AG09309 (cell line): Measurements from ENCODE around the gene PRSS48.

ENCODE experiments used
- DNase-seq: peaks from one replicate; pipeline ENCODE4 v3.0.0-alpha.2; 2010; ENCODE audit warnings: low read depth
- H3K4me3 ChIP-seq: 2 replicates; pipeline ENCODE4 v1.5.1; 2011; ENCODE audit warnings: mild to moderate bottlenecking, low read depth, low read length, moderate library complexity; ENCODE audit not compliant: control insufficient read depth
- CTCF ChIP-seq: IDR thresholded peaks from 2 replicates; pipeline ENCODE4 v1.5.1; 2011; ENCODE audit warnings: mild to moderate bottlenecking, low read depth, low read length, inconsistent platforms; ENCODE audit not compliant: insufficient read depth, control insufficient read depth; ENCODE audit errors: missing control alignments

PRSS48 gene

DNA sequence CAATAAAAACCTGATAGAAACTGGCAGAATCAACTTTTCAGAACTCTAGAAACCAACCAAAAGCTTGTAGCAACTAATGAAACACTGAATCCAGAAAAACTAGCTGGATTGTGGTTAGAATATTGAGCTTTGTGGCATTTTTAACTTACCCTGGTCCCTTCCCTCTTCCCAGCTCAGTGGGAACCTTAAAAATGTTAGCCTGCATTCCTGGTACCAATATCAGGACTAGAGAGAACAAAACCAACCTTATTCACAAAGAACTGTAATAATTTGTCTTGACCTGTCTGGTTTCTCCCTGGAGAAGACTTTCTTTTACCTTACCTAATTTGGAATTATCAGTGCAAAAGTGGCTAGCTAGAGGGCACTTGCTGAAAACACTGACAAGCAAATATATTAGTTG is 27.3 kb downstream of the PRSS48 start:
- TF ChIP-seq CTCF, result no peak
- DNase-seq, result no peak
- no peak overlapping the region for H3K4me3 ChIP-seq

DNA sequence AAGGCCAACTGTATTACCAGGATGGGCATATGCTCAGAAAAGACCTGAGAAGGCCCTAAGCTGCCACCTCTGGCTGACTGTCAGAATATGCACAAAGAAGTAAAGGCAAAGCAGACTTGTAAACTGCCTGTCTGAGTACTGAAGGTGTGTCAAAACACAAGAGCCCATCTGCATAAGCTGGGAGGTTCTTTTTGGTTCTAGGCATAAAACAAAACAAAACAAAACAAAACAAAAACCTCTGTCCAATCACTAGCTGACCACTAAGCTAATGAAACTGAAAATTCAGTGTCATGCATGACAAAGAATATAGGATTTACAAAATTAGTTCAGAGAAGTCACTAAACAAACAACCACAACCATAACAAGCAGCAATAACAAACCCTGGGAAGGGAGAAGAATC is 27.8 kb downstream of the PRSS48 start:
- DNase-seq, result no peak
- no peak overlapping the region for H3K4me3 ChIP-seq
- no peak for TF ChIP-seq CTCF

DNA sequence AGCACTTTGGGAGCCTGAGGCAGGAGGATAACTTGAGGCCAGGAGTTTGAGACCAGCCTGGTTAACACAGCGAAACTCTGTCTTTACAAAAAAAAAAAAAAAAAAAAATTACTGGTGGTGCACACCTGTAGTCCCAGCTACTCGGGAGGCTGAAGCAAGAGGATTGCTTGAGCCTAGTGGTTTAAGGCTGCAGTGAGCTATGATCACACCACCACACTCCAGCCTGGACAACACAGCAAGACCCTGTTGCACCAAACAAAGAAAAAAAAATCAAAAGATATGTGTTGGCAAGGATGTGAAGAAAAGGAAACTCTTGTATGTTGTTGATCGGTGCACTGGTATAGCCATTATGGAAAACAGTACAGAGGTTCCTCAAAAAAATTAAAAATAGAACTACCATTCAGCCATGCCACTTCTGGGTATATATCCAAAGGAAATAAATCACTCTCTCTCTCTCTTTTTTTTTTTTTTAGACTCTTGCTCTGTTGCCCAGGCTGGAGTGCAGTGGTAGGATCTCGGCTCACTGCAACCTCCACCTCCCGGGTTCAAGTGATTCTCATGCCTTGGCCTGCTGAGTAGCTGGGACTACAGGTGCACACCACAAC is 33.3 kb downstream of the PRSS48 start:
- DNase-seq, result no peak
- no peak overlapping the region for H3K4me3 ChIP-seq
- TF ChIP-seq CTCF, result no peak

GRCh38 chr4:151313306-151314009 is 36.5 kb downstream of the PRSS48 start:
- TF ChIP-seq CTCF, result no peak
- no peak overlapping the region for H3K4me3 ChIP-seq
- DNase-seq, result no peak

- no peak for DNase-seq
- H3K4me3 ChIP-seq, result no peak overlapping the region
- TF ChIP-seq CTCF, result no peak
Observed at GRCh38 chr4:151314010-151314355, 37.0 kb downstream of the PRSS48 start.

- DNase-seq, result no peak
- H3K4me3 ChIP-seq, result no peak overlapping the region
- TF ChIP-seq CTCF, result no peak
Observed at GRCh38 chr4:151314479-151314878, 37.5 kb downstream of the PRSS48 start.
